IMR-90 (cell line): ENCODE results near the gene CAMTA1. TPM values are rescaled to one million over a fixed set of nuclear protein-coding genes. Genes with fewer than 3 reads are reported as not detected.

ENCODE experiments used
- ATAC-seq: fragments of 200-7000 bp; cut with Tn5 transposase; 2 replicates; pipeline ENCODE4 v1.9.1; 2020; ENCODE audit warnings: low read depth, mild to moderate bottlenecking, moderate library complexity
- BruUV-seq: library from RNA; stranded (reverse); fragments of 400-500 nt; replicated peaks from 2 replicates; lab custom pipeline; 2021; lab: Mats Ljungman, UMichigan
- CTCF ChIA-PET: fragments of 300-600 bp; formaldehyde crosslinking; extraction: SDS; loops from one replicate; lab custom pipeline; 2021; ENCODE audit warnings: antibody characterized with exemption; lab: Yijun Ruan, JAX
- POLR2A ChIA-PET: fragments of 300-600 bp; sonication (Branson Sonifier 250); formaldehyde crosslinking; loops from one replicate; lab custom pipeline; 2022; ENCODE audit warnings: antibody characterized with exemption; ENCODE audit not compliant: unreplicated experiment; lab: Charles Lee
- DNase-seq: peaks from one replicate; pipeline ENCODE4 v3.0.0; 2013
- H2AFZ ChIP-seq: replicated peaks from 2 replicates; pipeline ENCODE3; 2013; ENCODE audit warnings: low read length, mild to moderate bottlenecking; ENCODE audit not compliant: poor library complexity
- H2AK5ac ChIP-seq: 2 replicates; pipeline ENCODE4 v1.6.1; 2013; ENCODE audit warnings: low read depth, low read length, inconsistent platforms
- H2AK9ac ChIP-seq: replicated peaks from 2 replicates; pipeline ENCODE3; 2013; ENCODE audit warnings: mild to moderate bottlenecking, low read depth, low read length, moderate library complexity; ENCODE audit not compliant: poor library complexity
- H2BK120ac ChIP-seq: 2 replicates; pipeline ENCODE4 v1.6.1; 2013; ENCODE audit warnings: low read depth, low read length, inconsistent platforms
- H2BK15ac ChIP-seq: 3 replicates; pipeline ENCODE4 v1.6.1; 2013; ENCODE audit warnings: low read depth, low read length, inconsistent platforms
- H2BK20ac ChIP-seq: 2 replicates; pipeline ENCODE4 v1.6.1; 2013; ENCODE audit warnings: low read depth, mild to moderate bottlenecking, inconsistent platforms, low read length, moderate library complexity
- H2BK5ac ChIP-seq: 2 replicates; pipeline ENCODE4 v1.6.1; 2013; ENCODE audit warnings: mild to moderate bottlenecking, low read depth, low read length, inconsistent platforms; ENCODE audit not compliant: poor library complexity, severe bottlenecking
- H3K14ac ChIP-seq: replicated peaks from 2 replicates; pipeline ENCODE4 v1.6.1; 2013; ENCODE audit warnings: low read depth, low read length, inconsistent platforms
- H3K18ac ChIP-seq: 2 replicates; pipeline ENCODE4 v1.6.1; 2013; ENCODE audit warnings: low read depth, low read length, control low read depth
- H3K23ac ChIP-seq: 2 replicates; pipeline ENCODE4 v1.6.1; 2013; ENCODE audit warnings: low read depth, low read length, inconsistent platforms
- H3K27ac ChIP-seq: 2 replicates; pipeline ENCODE4 v1.5.1; 2013; ENCODE audit warnings: mild to moderate bottlenecking, control low read depth, low read length; ENCODE audit not compliant: insufficient read depth
- H3K27me3 ChIP-seq: 2 replicates; pipeline ENCODE4 v1.6.1; 2013; ENCODE audit warnings: low read length; ENCODE audit not compliant: control insufficient read depth, insufficient read depth
- H3K36me3 ChIP-seq: 2 replicates; pipeline ENCODE4 v1.6.1; 2013; ENCODE audit warnings: low read length, mixed read lengths; ENCODE audit not compliant: control insufficient read depth, insufficient read depth
- H3K4ac ChIP-seq: 2 replicates; pipeline ENCODE4 v1.6.1; 2013; ENCODE audit warnings: low read depth, low read length, inconsistent platforms
- H3K4me1 ChIP-seq: 2 replicates; pipeline ENCODE4 v1.6.1; 2013; ENCODE audit warnings: low read length, mixed read lengths; ENCODE audit not compliant: control insufficient read depth, insufficient read depth
- H3K4me2 ChIP-seq: 2 replicates; pipeline ENCODE4 v1.6.1; 2013; ENCODE audit warnings: low read depth, mild to moderate bottlenecking, control low read depth, low read length, moderate library complexity
- H3K4me3 ChIP-seq: 2 replicates; pipeline ENCODE4 v1.5.1; 2013; ENCODE audit warnings: low read depth, mild to moderate bottlenecking, control low read depth, low read length, moderate library complexity; ENCODE audit not compliant: insufficient read depth
- H3K56ac ChIP-seq: 2 replicates; pipeline ENCODE4 v1.6.1; 2013; ENCODE audit warnings: low read length, inconsistent platforms; ENCODE audit not compliant: insufficient read depth; ENCODE audit errors: extremely low read depth
- H3K79me1 ChIP-seq, 2 experiments: 2 replicates each; pipeline ENCODE4 v1.6.1; 2013; ENCODE audit warnings: low read length in 2 of 2, inconsistent platforms in 1 of 2, low read depth in 1 of 2
- H3K9ac ChIP-seq: 2 replicates; pipeline ENCODE4 v1.6.1; 2013; ENCODE audit warnings: low read depth, low read length, control low read depth
- H3K9me1 ChIP-seq: 2 replicates; pipeline ENCODE4 v1.6.1; 2013; ENCODE audit warnings: low read length, inconsistent platforms; ENCODE audit not compliant: insufficient read depth
- H3K9me3 ChIP-seq: 2 replicates; pipeline ENCODE4 v1.6.1; 2013; ENCODE audit warnings: low read length; ENCODE audit not compliant: control insufficient read depth, insufficient read depth
- H4K20me1 ChIP-seq: 2 replicates; pipeline ENCODE4 v1.6.1; 2013; ENCODE audit warnings: low read length, inconsistent platforms; ENCODE audit not compliant: insufficient read depth
- H4K5ac ChIP-seq: 2 replicates; pipeline ENCODE4 v1.6.1; 2013; ENCODE audit warnings: mild to moderate bottlenecking, low read depth, low read length, control low read depth
- H4K8ac ChIP-seq, 2 experiments: 2 replicates each; pipeline ENCODE4 v1.6.1; 2013; ENCODE audit warnings: low read depth in 2 of 2, low read length in 2 of 2, control low read depth in 1 of 2, inconsistent platforms in 1 of 2
- H4K91ac ChIP-seq: 2 replicates; pipeline ENCODE4 v1.6.1; 2013; ENCODE audit warnings: low read depth, low read length, inconsistent platforms; ENCODE audit not compliant: insufficient read depth
- CHD1 ChIP-seq: IDR thresholded peaks from 2 replicates; pipeline ENCODE4 v1.6.1; 2012; ENCODE audit warnings: low read depth, low read length, improper control_type of control experiment
- FOS ChIP-seq: fragments of 150-350 bp; IDR thresholded peaks from 2 replicates; pipeline ENCODE4 v1.6.1; 2016; ENCODE audit warnings: low read depth, low read length
- POLR2A ChIP-seq: IDR thresholded peaks from 2 replicates; pipeline ENCODE4 v1.6.1; 2012; ENCODE audit warnings: mild to moderate bottlenecking, low read depth, low read length
- WGBS, 2 experiments: methylation state at CpG; one replicate each; pipeline versions ENCODE4 v1.1.5 to v1.1.7; 2013; ENCODE audit warnings: missing lambda C conversion rate in 2 of 2; ENCODE audit not compliant: insufficient read length in 1 of 2; ENCODE audit errors: extremely low coverage in 2 of 2; 5-methylcytosine and 5-hydroxymethylcytosine counted together
- dilution Hi-C: fragments of 300-500 bp; cut with HindIII; formaldehyde crosslinking; loops from one replicate; pipeline ENCODE4 v1.14.3; 2018; ENCODE audit warnings: low sequenced_read_pairs; ENCODE audit not compliant: unreplicated experiment
- in situ Hi-C: fragments of 300-500 bp; cut with MboI; formaldehyde crosslinking; loops from 3 replicates; pipeline ENCODE4 v1.14.3; 2019; ENCODE audit warnings: low sequenced_read_pairs, inconsistent platforms, mixed read lengths
- intact Hi-C: fragments of 100-400 bp; cut with micrococcal nuclease; formaldehyde crosslinking; loops from 2 replicates; pipeline ENCODE4 v1.10.0; 2022
- polyA plus RNA-seq, 3 experiments: library from polyadenylated mRNA; depleted of rRNA; stranded (reverse); fragments of >200 nt; gene quantifications; 2 replicates each; pipeline ENCODE4 v1.2.3, GENCODE V29; 2012; ENCODE audit warnings: low replicate concordance in 1 of 3
- total RNA-seq: library from RNA; depleted of rRNA; stranded (reverse); fragments of >200 nt; gene quantifications from 2 replicates; pipeline ENCODE4 v1.2.3, GENCODE V29; 2012

CAMTA1 gene
- total and polyA plus RNA-seq, 2 of the 4 experiments (the other 2 are of a cell fraction) = 35.5 to 74.3 TPM

DNA sequence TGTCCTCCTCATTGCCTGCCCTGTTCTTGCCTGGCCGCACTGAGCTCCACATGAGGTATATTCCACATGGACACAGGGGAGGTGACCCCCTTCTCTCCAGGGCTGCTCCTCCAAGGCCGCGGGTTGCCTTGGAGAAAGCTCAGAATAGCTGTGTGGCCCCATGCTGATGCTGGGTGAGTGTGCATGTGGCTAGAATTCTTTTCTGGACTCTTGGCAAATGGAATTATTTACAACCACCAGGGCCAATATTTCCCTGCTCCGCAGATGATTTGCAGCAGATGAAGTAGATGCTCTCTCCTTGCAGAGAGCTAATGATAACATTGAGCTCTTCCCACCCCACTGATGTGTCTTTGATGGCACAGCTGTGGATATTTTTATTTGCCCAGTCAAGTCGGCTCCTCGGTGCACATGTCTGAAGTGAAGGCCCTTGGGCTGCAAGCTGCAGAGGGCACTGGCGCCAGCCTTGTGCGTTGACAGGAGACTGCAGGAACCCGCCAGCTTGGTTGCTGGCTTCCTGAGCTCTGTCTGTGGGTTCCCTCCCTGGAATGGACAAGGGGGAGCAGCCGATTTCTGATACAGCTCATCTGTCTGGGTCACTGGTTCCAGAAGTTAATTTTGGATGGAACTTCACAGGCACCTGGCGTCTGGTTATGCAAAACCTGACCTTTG lies 581.2 kb downstream of the CAMTA1 start:
- no peak overlapping the region for H3K4ac ChIP-seq
- intact Hi-C loops (no loop called here), in situ Hi-C loops (no loop called here), dilution Hi-C loops (no loop called here)
- H2AFZ ChIP-seq = no peak overlapping the region
- H2BK15ac ChIP-seq = no peak overlapping the region
- H3K9ac ChIP-seq = no peak overlapping the region
- H3K4me2 ChIP-seq = no peak overlapping the region
- no TSS peak for BruUV-seq
- no peak overlapping the region for H2AK9ac ChIP-seq
- no peak overlapping the region for H3K56ac ChIP-seq
- H3K79me1 ChIP-seq = no peaks in the 10 kb centered on the region
- no peaks in the 10 kb centered on the region for H3K27me3 ChIP-seq
- WGBS, 2 experiments = 72% methylated on average over 3 of the region's 11 CpGs; no CpG with 5 or more reads in 1 of the 2 experiments
- no peak overlapping the region for H3K23ac ChIP-seq
- TF ChIP-seq CHD1 = no peak
- no peak for TF ChIP-seq FOS
- no peak for TF ChIP-seq POLR2A
- no peak overlapping the region for H2BK5ac ChIP-seq
- H3K36me3 ChIP-seq = no peaks in the 10 kb centered on the region
- H4K91ac ChIP-seq = no peak overlapping the region
- no peak overlapping the region for H3K14ac ChIP-seq
- no peak overlapping the region for H4K5ac ChIP-seq
- POLR2A ChIA-PET = interaction anchor here (0.6 kb wide), 1 partner anchor 38 kb away, joined by 3 read pairs; no protein-coding TSS in a partner anchor
- CTCF ChIA-PET = no interaction called here
- H3K9me1 ChIP-seq = no peaks in the 10 kb centered on the region
- H3K18ac ChIP-seq = no peak overlapping the region
- no peaks in the 10 kb centered on the region for H4K20me1 ChIP-seq
- no peak overlapping the region for H2BK20ac ChIP-seq
- no peak overlapping the region for H3K4me3 ChIP-seq
- ATAC-seq (no peak), DNase-seq (no peak)
- H4K8ac ChIP-seq = no peak overlapping the region
- H2BK120ac ChIP-seq = no peak overlapping the region
- no peak overlapping the region for H2AK5ac ChIP-seq
- no peaks in the 10 kb centered on the region for H3K9me3 ChIP-seq
- H3K4me1 ChIP-seq = no peaks in the 10 kb centered on the region
- no peak overlapping the region for H3K27ac ChIP-seq
